ENCODE data around the gene ANKMY2.

The ANKMY2 gene

GRCh38 chr7:16554518-16555236 lies 90.9 kb downstream of the ANKMY2 start:
- no peaks in the 10 kb centered on the region for H3K27me3 ChIP-seq (ENCODE audit: insufficient read depth, low read length, poor library complexity, severe bottlenecking)
- H3K9me2 ChIP-seq (replicated peaks; ENCODE audit: low read depth, low read length), result no peaks in the 10 kb centered on the region
- no peaks in the 10 kb centered on the region for H3K4me1 ChIP-seq (ENCODE audit: insufficient read depth, low read length, poor library complexity, severe bottlenecking)
- H3K9ac ChIP-seq (ENCODE audit: low read depth, low read length, poor library complexity, severe bottlenecking), result no peak overlapping the region
- no peak overlapping the region for H3K4me2 ChIP-seq (ENCODE audit: low read depth, low read length, poor library complexity, severe bottlenecking)
- H3K4me3 ChIP-seq (ENCODE audit: low read length, poor library complexity, severe bottlenecking), result no peak overlapping the region
- H4K20me1 ChIP-seq (ENCODE audit: insufficient read depth, low read length, poor library complexity, severe bottlenecking), result no peaks in the 10 kb centered on the region
- no peak overlapping the region for H2AFZ ChIP-seq (ENCODE audit: low read length)
- no peak for TF ChIP-seq CTCF (conservative IDR thresholded peaks at IDR 0.05; ENCODE audit: low read length)
- no peak for TF ChIP-seq EZH2phosphoT487 (IDR thresholded peaks at IDR 0.05; ENCODE audit: borderline replicate concordance)
- H3K36me3 ChIP-seq (ENCODE audit: insufficient read depth, low read length), result no peaks in the 10 kb centered on the region
- no peaks in the 10 kb centered on the region for H3K9me3 ChIP-seq (ENCODE audit: insufficient read depth, low read depth, low read length)
- no peaks in the 10 kb centered on the region for H3K79me2 ChIP-seq (ENCODE audit: insufficient read depth, low read length)
- H3F3A ChIP-seq (ENCODE audit: low read depth), result no peaks in the 10 kb centered on the region

GRCh38 chr7:16550671-16551070 lies 94.9 kb downstream of the ANKMY2 start:
- H2AFZ ChIP-seq (ENCODE audit: low read length), result no peak overlapping the region

More at GRCh38 chr7:16550671-16551070, 94.9 kb downstream of the ANKMY2 start:
- Histone ChIP-seq H3K4me1 (ENCODE audit: insufficient read depth, low read length, poor library complexity, severe bottlenecking) (no peaks in the 10 kb centered on the region), H3K4me3 (ENCODE audit: low read length, poor library complexity, severe bottlenecking) (no peak overlapping the region), H3F3A (ENCODE audit: low read depth) (no peaks in the 10 kb centered on the region), H4K20me1 (ENCODE audit: insufficient read depth, low read length, poor library complexity, severe bottlenecking) (no peaks in the 10 kb centered on the region), H3K9me2 (replicated peaks; ENCODE audit: low read depth, low read length) (no peaks in the 10 kb centered on the region), H3K27me3 (ENCODE audit: insufficient read depth, low read length, poor library complexity, severe bottlenecking) (no peaks in the 10 kb centered on the region), H3K79me2 (ENCODE audit: insufficient read depth, low read length) (no peaks in the 10 kb centered on the region), H3K9me3 (ENCODE audit: insufficient read depth, low read depth, low read length) (no peaks in the 10 kb centered on the region), H3K9ac (ENCODE audit: low read depth, low read length, poor library complexity, severe bottlenecking) (no peak overlapping the region), H3K36me3 (ENCODE audit: insufficient read depth, low read length) (no peaks in the 10 kb centered on the region), H3K4me2 (ENCODE audit: low read depth, low read length, poor library complexity, severe bottlenecking) (no peak overlapping the region)
- TF ChIP-seq CTCF (conservative IDR thresholded peaks at IDR 0.05; ENCODE audit: low read length), result no peak
- no peak for TF ChIP-seq EZH2phosphoT487 (IDR thresholded peaks at IDR 0.05; ENCODE audit: borderline replicate concordance)
